GM18907 (cell line): ENCODE measurements around the gene ANGPTL1.
"Not testable (repeated sequence)": the region's sequence is repeated elsewhere in the genome, so short reads cannot be mapped to it uniquely, and the experiment has no call there.

Experiments
- ATAC-seq: cut with Tn5 transposase; IDR thresholded peaks from one replicate; pipeline ENCODE4 v1.9.1; 2021; ENCODE audit warnings: mild to moderate bottlenecking, moderate library complexity; ENCODE audit not compliant: unreplicated experiment

Gene ANGPTL1

DNA sequence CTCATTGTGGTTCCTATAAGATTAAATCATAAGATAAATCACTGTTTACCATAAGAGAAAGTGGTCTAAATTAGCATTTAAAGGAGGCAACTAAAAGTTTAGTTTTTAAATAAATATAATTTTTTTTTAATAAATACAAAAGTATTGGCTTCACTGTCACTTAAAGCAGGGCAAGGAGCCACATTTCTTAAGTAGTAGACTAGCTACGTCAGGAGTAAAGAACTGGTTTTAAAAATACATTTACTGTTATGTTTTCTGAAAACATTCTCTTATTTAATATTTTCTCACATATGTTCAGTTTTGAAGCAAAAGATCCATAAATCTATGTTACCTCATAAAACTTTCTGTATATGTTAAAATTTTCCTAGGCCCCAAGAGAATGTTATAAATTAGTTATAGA lies 2.2 kb downstream of the ANGPTL1 start:
- ATAC-seq: no peak

DNA sequence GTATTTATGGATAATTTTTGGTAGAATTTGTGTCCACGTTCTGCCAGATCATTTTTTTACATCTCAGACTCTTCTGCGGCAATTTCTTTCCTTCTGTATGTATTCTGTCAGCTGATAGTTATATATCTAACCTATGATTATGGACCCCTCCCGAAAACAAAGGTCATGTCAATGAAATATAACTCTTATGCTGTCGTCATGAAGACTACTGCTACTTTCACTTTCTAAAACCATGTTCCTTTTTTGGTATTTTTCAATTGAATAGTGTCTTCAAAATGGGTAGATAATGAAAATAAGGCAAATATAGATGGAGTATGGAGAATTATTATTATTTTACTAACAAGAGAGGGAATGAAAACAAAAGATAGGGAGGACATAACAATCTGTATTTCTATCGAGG lies 3.2 kb downstream of the ANGPTL1 start:
- no peak for ATAC-seq

DNA sequence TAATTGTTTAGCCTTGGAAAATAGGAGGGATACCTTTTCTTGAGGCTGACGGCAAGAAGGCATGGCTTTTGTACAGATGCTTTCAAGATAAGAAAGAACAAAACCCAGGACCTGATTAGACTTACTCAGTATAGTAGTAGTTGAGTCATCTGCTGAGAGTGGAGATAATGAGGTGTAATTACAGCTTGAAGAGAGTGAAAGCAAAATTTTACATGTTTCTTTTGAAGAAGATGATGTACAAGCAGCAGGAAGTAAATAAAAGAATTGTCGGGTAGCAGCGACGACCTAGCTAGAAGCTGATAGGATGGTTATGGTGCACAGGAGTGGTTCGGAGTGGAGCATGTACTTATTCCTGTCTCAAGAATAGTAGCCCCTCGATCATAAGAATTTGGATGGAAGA lies 6.6 kb downstream of the ANGPTL1 start:
- ATAC-seq: no peak

DNA sequence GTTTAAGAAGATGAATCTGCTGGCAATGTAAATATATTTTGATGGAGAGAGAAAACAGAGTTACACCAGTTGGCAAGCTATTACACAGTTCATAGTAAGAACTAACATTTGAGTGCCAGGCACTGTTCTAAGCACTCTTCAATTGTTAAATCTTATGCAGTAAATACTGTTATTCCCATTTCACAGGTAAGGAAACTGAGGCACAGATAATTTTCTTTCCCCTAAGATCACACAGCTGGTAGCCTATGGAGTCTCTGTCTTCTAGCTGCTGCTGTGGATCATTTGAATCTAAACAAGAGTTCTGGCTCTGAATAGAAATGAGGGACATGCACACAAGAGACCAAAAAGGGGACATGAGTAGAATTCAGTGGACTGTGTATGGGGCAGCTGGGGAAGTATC lies 8.0 kb downstream of the ANGPTL1 start:
- no peak for ATAC-seq

DNA sequence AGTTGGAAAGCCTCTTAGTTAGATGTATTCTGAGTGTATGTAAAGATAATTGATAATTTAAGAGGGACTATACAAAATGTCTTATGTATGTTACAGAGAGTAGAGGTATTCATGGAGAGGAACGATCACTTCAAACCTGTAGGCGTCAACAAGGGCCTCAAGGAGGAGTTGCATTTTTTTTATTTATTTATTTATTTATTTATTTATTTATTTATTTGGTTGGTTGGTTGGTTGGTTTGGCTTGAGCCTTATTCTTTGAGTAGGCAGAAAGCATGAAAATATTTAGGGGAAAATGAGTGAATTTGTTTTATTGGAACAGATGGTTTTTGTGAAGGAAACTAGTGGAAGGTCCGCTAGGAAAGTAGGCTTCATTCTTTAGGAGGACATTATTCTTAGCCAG lies 8.5 kb downstream of the ANGPTL1 start:
- no peak for ATAC-seq

DNA sequence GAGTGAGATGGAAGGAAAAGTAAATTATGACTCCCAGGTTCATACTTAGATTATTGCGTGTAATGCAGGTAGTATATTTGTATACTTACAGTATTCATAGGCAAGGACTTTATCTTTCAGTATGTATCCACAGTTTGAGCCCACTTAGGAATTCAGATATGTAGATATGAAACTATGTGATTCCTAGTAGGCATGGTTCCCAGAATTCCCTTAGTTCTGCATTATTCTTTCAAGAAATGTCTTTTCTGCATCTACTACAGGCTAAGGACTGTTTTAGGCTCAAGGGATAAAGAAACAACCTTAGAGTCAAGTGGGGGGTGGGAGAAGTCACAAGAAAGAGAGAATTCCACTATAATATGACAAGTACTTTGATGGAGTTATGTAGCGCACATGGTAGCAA lies 13.8 kb downstream of the ANGPTL1 start:
- no peak for ATAC-seq

DNA sequence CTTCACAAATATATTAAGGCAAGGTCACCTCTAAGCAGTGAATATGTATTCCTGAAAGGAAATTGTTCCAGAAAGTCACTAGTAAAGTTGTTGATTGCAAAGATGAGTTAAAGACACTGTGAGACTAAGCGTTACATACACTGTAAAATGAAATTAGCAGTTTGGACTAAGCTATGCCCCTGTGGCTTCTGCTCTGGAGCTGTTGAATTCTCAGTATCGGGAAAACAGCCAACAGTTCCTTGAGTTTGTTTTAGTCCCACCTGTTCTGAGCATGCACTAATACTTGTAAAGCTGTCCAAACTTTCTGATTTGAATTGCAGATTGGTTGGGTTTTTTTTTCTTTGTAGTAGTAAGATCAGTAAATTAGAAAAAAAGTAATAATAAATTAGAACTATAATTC lies 21.0 kb downstream of the ANGPTL1 start:
- ATAC-seq: no peak

DNA sequence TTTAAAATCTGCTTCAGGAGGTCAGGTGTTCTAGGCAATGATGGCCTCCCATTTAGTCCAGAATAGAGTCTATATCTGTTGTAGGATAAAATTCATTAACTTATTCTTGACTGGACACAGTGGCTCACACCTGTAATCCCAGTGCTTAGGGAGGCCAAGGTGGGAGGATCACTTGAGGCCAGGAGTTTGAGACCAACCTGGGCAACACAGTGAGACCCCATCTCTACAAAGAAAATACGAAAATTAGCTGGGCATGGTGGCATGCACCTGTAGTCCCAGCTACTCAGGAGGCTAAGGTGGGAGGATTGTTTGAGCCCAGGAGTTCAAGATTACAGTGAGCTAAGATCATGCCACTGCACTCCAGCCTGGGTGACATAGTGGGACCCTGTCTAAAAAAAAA lies 23.0 kb downstream of the ANGPTL1 start:
- ATAC-seq: not testable (repeated sequence)

DNA sequence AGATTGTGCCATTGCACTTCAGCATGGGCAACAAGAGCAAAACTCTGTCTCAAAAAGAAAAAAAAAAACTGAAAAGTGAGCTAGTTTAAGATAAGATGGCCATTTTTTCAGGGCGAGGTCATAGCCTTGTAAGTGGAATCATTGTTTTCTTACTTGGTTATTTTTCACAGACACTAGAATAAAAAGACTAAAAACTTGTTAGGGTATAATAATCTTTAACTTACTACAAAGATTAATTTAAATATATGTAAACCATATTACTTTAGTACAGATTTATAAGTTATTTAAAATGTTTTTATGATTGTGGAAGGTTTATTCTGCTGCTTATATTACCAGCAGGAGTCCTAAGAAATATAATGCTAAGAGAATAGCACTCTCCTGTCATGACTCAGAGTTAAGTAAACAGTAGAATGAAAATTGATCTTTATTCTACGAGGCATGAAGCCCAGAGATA lies 23.5 kb downstream of the ANGPTL1 start:
- no peak for ATAC-seq

DNA sequence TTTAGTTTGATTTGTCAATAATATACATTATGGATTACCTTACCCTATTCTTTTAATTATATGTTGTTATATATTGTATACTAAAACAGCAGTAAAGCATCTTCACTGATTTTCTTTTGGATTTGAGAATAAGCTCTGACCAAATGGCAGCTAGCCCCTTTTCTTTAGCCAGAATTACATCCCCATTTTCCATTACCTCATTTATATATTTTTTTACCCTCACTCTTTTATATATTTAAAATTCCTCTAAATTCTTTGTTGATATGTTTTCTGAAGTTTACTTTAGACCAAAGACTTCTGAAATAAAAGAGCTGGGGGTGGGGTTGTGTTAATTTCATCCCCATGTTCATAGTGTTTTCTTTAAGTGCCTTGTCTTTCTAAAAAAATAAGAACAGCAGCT lies 24.6 kb downstream of the ANGPTL1 start:
- ATAC-seq: no peak

DNA sequence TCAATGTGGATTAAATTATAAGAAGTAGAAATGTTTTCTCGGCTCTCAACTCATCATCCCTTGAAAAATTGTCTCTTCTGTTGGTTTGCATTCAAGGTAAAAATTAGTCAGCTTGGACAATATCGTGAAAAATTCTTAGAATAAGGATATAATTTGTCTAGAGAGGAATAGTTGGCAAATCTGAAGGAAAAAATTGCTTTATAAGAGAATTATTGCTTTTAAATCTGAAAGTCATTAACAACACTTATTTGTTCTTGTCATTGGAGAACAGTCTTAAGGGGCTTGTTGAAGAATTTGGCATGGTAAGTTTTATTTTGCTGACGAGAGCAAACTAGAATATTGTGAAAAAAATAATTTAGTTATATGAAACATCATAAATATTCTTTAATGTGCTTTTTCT lies 26.4 kb downstream of the ANGPTL1 start:
- ATAC-seq: no peak

DNA sequence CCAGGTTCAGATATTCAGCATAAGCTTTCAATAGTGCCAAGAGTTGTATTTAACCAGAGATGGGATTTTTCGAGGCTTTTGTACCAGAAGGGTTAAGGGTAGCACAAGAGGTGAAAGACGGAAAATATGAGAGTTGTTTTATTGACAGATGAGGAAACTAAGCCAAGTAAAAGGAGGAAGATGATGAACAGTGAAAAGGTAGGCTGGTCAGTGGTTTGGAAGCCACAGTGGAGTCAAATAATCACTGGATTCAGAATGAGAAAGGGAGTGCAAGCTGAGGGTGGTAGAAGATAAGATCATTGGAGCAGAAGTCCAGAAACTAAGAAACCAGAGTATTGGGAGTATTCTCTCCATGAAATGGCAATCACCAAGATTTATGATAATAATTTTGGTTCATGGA lies 45.7 kb downstream of the ANGPTL1 start:
- no peak for ATAC-seq

DNA sequence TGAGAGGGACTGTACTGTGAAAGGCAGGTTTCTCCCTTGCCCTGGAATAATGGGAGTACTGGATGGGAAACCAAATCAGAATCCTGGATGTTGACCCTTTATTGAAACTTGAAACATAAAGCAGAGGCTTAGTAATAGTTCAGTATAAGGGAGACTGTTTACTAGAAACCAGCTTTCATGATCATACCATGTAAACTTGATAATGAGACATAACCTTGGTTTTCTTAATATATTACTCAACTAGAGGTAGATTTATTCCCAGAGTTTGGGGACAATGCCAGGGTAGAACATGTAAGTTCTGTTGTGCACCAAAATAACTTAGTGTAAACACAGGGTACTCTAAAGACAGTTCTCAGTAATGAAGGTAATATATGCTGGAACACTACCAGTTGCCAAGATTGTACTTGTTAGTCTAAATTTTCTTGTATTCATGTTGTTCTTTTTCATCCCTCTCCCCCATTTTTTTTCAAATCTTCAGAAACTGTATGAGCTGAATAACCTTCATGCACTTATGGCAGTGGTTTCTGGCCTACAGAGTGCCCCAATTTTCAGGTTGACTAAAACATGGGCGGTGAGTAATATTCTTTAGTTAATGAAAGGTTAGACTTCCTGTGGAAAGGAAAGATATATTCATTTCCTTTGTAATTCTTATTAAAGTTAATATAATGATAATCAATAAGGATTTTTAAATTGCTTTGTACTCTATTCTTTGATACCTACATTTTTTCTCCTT lies 49.6 kb downstream of the ANGPTL1 start:
- peak; percentile 63 for ATAC-seq

DNA sequence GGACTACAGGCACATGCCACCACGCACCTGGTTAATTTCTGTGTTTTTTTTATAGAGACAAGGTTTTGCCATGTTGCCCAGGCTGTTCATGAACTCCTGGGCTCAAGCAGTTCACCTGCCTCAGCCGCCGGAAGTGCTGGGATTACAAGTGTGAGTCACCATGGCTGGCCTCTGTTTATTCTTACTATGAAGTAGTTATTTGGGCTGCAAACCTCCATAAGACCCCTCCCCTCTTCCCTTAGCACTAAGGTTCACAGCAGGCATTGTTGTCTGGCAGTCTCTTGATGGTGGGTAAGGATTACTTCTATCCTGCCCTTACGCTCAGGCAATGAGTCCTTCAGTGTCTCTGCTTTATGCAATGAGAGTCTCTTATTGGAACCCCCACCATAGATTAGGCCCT lies 51.8 kb downstream of the ANGPTL1 start:
- ATAC-seq: no peak

DNA sequence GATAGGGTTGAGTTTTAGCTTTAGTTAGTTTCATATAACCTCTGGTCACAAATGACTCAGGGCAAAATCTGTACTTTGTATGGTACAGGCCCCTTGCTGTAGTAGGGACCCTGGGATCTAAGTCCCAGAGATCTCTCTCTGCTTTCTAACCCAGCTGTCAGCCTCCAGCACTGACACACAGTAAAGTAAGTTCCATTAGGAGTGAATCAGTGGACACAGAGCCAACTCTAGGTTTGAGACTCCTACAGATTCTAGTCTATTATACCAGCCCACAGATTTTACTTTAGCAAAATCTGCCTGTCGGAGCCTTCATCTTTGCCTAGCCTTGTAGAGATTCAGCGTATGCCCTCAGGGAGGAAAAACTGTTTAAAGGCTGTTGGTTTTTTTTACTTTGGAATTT lies 52.5 kb downstream of the ANGPTL1 start:
- ATAC-seq: no peak

DNA sequence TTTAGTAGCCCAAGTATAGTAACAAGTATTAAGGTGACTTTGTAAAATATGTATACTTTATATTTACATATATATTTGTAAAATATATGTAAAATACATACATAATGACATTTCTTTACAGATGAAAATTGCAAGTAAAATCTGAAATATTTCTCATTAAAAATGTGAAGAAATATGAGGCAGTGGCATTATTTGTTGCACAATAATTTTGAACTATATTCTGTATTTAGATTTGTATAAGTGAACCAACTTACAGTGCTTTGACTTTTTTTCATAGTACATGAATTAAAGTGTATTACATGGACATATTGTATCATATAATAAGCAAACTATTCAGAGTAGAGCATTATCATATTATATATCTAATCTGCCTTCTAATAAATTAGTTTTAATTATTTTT lies 60.3 kb downstream of the ANGPTL1 start:
- ATAC-seq: no peak

DNA sequence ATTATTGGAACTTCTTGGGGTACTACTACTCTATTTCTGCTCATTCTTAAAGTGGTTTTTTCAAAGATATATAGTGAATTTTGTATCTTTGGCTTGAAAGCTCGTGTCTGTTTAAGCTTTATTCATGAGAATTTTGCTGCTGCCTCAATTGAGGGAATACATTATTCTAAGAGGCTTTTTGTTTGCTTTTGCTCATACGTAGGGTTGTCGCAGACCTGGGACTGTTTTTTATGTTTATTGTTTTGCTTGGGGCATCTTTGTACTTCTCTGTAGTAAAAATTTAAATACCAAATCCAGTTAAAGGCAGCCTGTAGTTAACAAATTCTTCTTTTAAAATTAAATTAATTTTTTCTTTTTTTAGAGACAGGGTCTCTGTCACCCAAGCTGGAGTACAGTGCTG lies 62.3 kb downstream of the ANGPTL1 start:
- no peak for ATAC-seq

DNA sequence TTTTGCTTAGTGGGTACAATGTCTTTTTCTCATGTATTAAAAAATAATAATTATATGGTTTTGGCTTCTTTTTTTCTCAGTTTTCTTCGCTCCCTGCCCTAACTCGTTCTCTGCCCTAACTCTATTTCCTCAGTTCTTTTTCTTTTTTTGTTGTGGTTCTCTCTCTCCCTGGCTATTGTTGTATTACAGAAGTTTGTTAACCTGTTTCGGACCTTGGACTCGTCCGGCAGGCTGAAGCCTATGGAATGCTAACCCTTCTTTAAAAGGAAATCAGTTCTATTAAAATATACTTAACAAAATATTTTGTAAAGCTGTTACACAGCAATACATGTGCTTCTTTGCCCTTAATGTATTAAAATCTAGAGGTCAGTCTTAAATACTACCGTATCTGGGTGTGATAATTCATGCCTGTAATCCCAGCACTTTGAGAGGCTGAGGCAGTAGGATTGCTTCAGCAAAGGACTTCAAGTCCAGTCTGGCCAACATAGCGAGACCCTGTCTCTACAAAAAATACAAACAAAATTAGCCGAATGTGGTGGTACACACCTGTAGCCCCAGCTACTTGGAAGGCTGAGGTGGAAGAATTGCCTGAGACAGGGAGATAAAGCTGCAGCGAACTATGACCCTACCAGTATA lies 64.1 kb downstream of the ANGPTL1 start:
- ATAC-seq: no peak

DNA sequence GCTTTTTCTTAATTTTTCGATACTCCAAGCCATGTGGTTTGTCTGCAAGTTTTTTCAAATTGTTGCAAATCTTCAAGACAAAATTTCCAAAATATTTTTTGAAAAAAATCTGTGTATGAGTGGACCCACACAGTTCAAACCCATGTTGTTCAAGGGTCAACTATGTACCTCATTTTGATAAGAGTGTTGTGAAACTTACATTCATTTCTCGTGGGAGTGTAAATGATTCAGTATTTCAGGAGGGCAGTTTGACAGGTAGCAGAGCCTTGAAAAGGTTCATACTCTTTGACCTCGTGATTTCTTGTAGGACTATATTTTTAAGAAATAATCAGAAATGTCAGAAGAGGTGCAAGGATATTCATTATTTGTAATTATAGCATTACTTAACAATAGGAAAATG lies 68.0 kb downstream of the ANGPTL1 start:
- ATAC-seq: no peak
